Measurements from ENCODE around the gene KDM6A. TPM values are rescaled to one million over a fixed set of nuclear protein-coding genes. Genes with fewer than 3 reads are reported as not detected.
"Not testable (repeated sequence)": the region's sequence is repeated elsewhere in the genome, so short reads cannot be mapped to it uniquely, and the experiment has no call there.

The KDM6A gene
- total RNA-seq, 1 experiment from 2014 or later: 32.7 TPM

DNA sequence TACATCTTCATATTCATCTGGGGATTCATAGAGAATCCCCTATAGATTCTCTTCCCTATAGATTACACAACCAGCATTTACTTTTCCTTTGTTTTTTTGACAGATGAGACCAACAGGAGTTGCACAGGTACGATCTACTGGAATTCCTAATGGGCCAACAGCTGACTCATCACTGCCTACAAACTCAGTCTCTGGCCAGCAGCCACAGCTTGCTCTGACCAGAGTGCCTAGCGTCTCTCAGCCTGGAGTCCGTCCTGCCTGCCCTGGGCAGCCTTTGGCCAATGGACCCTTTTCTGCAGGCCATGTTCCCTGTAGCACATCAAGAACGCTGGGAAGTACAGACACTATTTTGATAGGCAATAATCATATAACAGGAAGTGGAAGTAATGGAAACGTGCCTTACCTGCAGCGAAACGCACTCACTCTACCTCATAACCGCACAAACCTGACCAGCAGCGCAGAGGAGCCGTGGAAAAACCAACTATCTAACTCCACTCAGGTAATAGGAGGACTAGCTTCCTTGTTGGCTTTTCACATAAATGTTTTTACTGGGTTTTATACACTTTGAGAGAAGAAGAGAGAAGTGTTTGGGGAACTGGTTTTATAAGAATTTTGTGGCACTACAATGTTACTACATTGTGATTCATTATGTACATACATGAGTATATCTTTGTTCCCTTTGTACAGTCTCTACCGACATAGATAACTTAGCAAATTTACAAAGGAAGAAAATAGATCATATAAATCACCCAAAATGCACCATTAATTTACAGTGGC lies 190.5 kb downstream of the KDM6A start:
- Histone ChIP-seq H3K27me3 (ENCODE audit: control insufficient read depth, insufficient read depth, low read length) (no peaks in the 10 kb centered on the region), H3K4me3 (ENCODE audit: insufficient read depth, low read depth, low read length) (no peak overlapping the region), H3K36me3 (replicated peaks; ENCODE audit: control insufficient read depth, insufficient read depth, low read length) (peaks cover 18% of the 10 kb centered on the region)
- DNase-seq: no peak

DNA sequence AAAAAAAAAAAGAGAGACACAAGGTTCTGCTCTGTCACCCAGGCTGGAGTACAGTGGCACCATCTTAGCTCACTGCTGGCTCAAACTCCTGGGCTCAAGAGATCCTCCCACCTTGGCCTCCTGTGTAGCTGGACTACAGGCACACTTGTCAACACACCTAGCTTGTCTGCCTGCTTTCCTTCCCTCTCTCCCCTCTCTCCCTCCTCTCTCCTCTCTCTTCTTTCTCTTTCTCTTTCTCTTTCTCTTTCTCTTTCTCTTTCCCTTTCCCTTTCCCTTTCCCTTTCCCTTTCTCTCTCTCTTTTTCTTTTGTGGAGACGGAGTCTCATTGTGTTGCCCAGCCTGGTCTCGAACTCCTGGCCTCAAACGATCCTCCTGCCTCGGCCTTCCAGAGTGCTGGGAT lies 195.6 kb downstream of the KDM6A start:
- H3K4me3 ChIP-seq (ENCODE audit: insufficient read depth, low read depth, low read length): no peak overlapping the region
- no peak for DNase-seq
- no peaks in the 10 kb centered on the region for H3K27me3 ChIP-seq (ENCODE audit: control insufficient read depth, insufficient read depth, low read length)
- peaks cover 15% of the 10 kb centered on the region for H3K36me3 ChIP-seq (replicated peaks; ENCODE audit: control insufficient read depth, insufficient read depth, low read length)

DNA sequence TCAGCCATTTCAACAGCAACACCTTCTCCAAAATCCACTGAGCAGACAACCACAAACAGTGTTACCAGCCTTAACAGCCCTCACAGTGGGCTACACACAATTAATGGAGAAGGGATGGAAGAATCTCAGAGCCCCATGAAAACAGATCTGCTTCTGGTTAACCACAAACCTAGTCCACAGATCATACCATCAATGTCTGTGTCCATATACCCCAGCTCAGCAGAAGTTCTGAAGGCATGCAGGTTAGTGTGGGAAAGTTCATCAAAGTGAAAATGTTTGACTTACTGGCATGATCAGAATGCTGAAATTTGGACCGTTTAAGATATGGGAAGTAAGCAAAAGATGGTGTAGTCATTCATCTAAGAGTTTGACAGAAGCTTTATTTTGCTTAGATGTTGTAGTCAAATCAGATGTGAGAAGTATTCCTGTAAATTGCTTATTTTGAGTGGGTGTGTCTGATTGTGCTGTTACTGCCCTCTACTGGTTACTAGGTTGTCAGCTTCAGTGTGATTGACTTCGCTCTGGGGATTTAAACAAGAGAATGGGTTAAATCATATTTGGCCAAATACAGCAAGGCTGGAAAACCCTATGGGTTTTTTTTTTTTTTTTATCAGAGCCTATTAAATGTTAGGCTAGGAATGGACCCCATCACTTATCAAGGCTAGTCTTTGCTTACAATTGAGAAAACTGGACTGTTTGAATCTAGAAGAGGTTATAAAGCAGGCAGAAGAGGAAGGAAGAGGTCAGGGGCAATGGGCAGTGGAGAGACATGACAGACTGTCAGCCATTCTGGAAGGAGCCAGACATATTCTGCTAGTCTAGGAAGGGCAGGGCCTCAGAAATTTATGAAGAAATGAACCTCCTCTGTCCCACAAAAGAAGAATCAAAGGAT lies 197.4 kb downstream of the KDM6A start:
- H3K36me3 ChIP-seq (replicated peaks; ENCODE audit: control insufficient read depth, insufficient read depth, low read length): peaks cover 10% of the 10 kb centered on the region
- H3K27me3 ChIP-seq (ENCODE audit: control insufficient read depth, insufficient read depth, low read length): no peaks in the 10 kb centered on the region
- H3K4me3 ChIP-seq (ENCODE audit: insufficient read depth, low read depth, low read length): no peak overlapping the region
- DNase-seq: peak; percentile 3

DNA sequence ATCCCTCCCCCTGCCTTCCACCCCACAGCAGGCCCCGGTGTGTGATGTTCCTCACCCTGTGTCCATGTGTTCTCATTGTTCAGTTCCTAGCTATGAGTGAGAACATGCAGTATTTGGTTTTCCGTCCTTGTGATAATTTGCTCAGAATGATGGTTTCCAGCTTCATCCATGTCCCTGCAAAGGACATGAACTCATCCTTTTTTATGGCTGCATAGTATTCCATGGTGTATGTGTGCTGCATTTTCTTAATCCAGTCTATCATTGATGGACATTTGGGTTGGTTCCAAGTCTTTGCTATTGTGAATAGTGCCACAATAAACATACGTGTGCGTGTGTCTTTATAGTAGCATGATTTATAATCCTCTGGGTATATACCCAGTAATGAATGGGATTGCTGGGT lies 200.0 kb downstream of the KDM6A start:
- not testable (repeated sequence) for DNase-seq; H3K4me3 ChIP-seq (ENCODE audit: insufficient read depth, low read depth, low read length); H3K27me3 ChIP-seq (ENCODE audit: control insufficient read depth, insufficient read depth, low read length)
- peaks cover 11% of the 10 kb centered on the region for H3K36me3 ChIP-seq (replicated peaks; ENCODE audit: control insufficient read depth, insufficient read depth, low read length)

DNA sequence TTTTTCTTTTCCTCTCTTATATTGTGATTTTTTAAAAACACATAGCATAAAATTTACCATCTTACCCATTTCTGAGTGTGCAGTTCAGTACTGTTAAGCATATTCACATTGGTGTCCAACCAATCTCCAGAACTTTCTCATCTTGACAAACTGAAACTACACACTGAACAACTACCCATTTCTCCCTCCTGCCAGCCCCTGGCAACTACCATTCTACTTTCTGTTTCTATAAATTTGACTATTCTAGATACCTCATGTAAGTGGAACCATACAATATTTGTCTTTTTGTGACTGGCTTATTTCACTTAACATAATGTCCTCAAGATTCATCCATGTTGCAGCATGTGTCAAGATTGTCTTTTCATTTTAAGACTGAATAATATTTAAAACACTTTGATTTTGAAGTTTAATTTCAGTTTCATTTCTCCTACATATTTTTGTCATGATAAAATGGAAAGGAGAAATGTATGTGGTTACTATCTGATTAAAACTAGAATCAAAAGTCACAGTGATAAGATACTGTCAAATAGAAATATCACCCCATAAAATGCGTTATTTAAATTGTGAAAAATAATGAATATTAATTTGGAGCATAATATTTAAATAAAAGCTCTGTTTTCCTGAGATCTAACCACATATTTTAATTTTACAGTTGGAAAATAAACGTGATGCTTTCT lies 204.9 kb downstream of the KDM6A start:
- Histone ChIP-seq H3K36me3 (replicated peaks; ENCODE audit: control insufficient read depth, insufficient read depth, low read length) (peaks cover 2% of the 10 kb centered on the region; the same call in 1 of the 2 replicates), H3K27me3 (ENCODE audit: control insufficient read depth, insufficient read depth, low read length) (no peaks in the 10 kb centered on the region), H3K4me3 (ENCODE audit: insufficient read depth, low read depth, low read length) (no peak overlapping the region)
- no peak for DNase-seq

DNA sequence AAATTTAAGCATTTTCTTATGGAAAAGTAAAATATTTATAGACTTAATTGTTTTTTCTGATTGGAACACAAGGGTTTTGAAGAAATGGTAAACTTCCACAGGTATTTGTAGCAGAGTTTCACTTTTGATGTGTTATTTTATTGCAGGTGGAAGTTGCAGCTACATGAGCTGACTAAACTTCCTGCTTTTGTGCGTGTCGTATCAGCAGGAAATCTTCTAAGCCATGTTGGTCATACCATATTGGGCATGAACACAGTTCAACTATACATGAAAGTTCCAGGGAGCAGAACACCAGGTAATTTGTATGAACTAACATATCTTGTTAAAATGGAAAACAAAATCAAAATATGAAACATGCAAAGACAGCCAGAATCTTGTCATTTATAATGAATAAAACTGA lies 210.3 kb downstream of the KDM6A start:
- Histone ChIP-seq H3K27me3 (ENCODE audit: control insufficient read depth, insufficient read depth, low read length) (no peaks in the 10 kb centered on the region), H3K36me3 (replicated peaks; ENCODE audit: control insufficient read depth, insufficient read depth, low read length) (no peaks in the 10 kb centered on the region; the same call in none of the 2 replicates), H3K4me3 (ENCODE audit: insufficient read depth, low read depth, low read length) (no peak overlapping the region)
- no peak for DNase-seq

DNA sequence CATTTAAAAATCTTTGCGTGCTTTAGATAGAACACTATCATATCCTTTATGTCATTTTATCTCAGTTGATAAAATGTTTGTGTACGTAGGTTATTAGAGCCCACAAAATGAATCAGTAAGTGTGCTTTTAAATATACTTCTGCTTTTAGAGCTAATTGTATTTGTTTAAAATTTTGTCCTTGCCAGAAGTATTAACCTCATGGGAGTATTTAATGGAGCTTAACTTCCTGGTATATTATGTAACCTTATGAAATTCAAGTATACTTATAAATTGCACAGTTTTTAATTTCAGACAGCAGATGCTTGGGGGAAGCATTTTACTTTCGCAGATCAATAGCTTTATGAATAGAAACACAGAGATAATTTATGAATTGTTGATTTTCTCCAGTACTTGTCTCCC lies 237.5 kb downstream of the KDM6A start:
- no peak for DNase-seq
- H3K27me3 ChIP-seq (ENCODE audit: control insufficient read depth, insufficient read depth, low read length): no peaks in the 10 kb centered on the region
- no peak overlapping the region for H3K4me3 ChIP-seq (ENCODE audit: insufficient read depth, low read depth, low read length)
- peaks cover 2% of the 10 kb centered on the region for H3K36me3 ChIP-seq (replicated peaks; ENCODE audit: control insufficient read depth, insufficient read depth, low read length)

DNA sequence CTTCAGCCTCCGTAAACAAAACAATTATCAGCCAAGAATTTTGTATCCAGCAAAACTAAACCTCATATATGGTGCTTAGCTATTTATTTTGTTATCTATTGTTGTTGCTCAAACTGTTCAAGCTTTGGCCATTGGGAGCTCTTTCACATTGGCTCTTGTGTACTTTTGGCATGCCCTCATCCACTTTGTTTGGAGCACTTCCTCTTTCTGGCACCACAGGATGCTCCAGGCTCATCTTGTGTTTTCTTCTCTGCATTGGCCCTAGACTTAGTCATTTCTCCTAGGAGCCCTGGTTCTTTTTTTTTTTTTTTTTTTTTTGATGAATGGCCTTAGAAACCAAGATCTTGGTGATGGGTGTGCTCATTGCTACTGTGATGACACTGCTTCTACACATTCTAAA lies 253.2 kb downstream of the KDM6A start:
- Histone ChIP-seq H3K36me3 (replicated peaks; ENCODE audit: control insufficient read depth, insufficient read depth, low read length) (no peaks in the 10 kb centered on the region), H3K27me3 (ENCODE audit: control insufficient read depth, insufficient read depth, low read length) (no peaks in the 10 kb centered on the region), H3K4me3 (ENCODE audit: insufficient read depth, low read depth, low read length) (no peak overlapping the region)
- no peak for DNase-seq

DNA sequence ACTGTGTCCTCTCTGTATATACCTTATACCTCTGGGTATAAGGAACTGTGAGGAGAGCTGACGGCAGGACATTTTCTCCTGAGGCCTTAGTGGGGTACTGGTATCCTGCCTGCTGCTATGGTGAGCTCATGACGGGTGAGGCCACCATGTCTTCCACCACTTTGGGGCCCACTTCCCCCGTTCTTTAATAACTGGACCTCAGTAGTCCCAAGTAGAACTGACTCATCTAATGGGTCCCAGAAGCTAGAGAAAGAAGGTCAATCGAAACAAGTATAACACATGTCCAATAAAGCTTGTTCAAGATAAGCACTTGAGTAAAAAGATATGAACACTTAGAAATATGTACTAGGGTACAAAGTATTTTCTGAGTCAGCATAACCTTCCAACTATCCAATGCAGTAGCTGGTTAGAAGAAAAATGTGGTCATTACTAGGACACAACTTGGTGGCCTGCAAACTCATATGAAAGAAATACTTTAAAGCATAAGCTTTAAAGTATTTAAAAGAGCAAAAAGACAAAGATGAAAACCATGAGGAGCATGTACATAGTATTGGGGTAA lies 256.0 kb downstream of the KDM6A start:
- Histone ChIP-seq H3K4me3 (ENCODE audit: insufficient read depth, low read depth, low read length) (no peak overlapping the region), H3K36me3 (replicated peaks; ENCODE audit: control insufficient read depth, insufficient read depth, low read length) (no peaks in the 10 kb centered on the region), H3K27me3 (ENCODE audit: control insufficient read depth, insufficient read depth, low read length) (no peaks in the 10 kb centered on the region)
- DNase-seq: no peak

DNA sequence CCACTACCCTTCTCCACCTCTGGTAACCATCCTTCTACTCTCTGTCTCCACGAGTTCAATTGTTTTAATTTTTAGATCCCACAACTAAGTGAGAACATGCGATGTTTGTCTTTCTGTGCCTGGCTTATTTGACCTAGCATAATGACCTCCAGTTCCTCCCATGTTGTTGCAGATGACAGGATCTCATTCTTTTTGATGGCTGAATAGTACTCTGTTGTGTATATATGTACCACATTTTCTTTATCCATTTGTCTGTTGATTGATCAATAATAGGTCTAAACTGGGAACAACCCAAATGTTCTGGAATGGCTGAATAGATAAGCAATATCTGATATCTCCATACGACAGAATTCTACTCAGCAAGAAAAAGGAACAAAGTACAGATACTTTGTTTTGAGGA lies 260.5 kb downstream of the KDM6A start:
- no peaks in the 10 kb centered on the region for H3K36me3 ChIP-seq (replicated peaks; ENCODE audit: control insufficient read depth, insufficient read depth, low read length)
- H3K27me3 ChIP-seq (ENCODE audit: control insufficient read depth, insufficient read depth, low read length): no peaks in the 10 kb centered on the region
- H3K4me3 ChIP-seq (ENCODE audit: insufficient read depth, low read depth, low read length): no peak overlapping the region
- DNase-seq: no peak

DNA sequence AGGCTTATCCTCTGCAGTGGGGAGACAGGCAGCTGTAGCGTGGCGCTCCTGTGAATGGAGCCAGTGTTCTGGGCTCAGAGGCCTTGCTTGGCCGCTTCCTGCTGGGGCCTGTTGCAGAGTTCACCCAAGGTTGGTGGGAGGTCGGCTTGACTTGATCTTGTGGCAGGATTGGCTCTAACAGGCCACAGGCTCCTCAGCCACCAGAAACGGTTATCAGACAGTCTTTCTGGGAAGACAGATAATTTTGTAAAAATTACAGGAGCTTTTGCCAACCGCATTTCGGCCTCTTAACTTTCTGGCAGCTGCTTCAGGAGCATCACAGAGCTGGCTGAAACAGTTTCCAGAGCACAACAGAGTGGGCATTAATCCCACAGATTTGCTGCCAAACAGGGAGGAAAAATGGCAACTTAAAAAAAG lies 261.3 kb downstream of the KDM6A start:
- Histone ChIP-seq H3K4me3 (ENCODE audit: insufficient read depth, low read depth, low read length) (no peak overlapping the region), H3K36me3 (replicated peaks; ENCODE audit: control insufficient read depth, insufficient read depth, low read length) (no peaks in the 10 kb centered on the region), H3K27me3 (ENCODE audit: control insufficient read depth, insufficient read depth, low read length) (no peaks in the 10 kb centered on the region)
- DNase-seq: no peak

DNA sequence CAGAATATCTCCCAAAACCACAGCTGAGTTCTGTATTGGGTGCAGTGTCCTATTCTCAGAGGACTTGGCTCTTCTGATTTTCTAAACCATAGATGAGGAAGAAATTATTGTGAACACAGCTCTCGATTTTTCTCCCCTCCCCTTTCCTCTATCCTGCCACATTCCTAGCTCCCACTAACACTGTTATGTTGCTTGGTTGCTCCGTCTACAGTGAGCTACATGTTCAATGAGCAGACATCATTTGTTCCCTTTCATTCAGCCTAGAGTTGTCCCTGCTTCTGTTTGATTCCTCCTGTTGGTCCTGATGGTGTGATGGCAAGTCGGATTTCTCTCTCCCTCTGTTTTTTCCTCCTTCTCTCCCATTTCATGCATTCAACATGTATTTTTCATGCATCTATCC lies 261.8 kb downstream of the KDM6A start:
- H3K36me3 ChIP-seq (replicated peaks; ENCODE audit: control insufficient read depth, insufficient read depth, low read length): no peaks in the 10 kb centered on the region
- no peaks in the 10 kb centered on the region for H3K27me3 ChIP-seq (ENCODE audit: control insufficient read depth, insufficient read depth, low read length)
- DNase-seq: no peak
- H3K4me3 ChIP-seq (ENCODE audit: insufficient read depth, low read depth, low read length): no peak overlapping the region

DNA sequence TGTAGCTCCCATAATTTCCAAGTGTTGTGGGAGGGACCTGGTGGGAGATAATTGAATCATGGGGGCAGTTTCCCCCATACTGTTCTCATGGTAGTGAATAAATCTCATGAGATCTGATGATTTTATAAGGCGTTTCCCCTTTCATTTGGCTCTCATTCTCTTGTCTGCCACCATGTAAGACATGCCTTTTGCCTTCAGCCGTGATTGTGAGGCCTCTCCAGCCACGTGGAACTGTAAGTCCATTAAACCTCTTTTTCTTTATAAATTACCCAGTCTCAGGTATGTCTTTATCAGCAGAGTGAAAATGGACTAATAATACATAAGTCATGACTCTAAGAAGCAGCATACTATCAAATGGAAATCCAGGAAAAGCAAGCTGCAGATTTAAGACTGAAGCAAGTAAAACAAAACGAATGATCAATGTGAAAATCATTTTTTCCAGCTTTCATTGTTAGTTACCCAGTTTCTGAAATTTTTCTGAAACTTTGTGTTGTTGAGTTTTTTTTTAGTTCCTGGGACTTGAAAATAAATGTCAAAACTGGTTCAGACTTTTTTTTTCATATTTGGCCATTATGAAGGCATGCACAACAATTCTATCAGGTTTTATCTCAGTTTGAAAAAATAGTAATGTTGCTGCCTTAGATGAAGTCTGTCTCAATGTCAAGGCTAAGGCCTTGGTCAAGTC lies 262.5 kb downstream of the KDM6A start:
- not testable (repeated sequence) for DNase-seq

DNA sequence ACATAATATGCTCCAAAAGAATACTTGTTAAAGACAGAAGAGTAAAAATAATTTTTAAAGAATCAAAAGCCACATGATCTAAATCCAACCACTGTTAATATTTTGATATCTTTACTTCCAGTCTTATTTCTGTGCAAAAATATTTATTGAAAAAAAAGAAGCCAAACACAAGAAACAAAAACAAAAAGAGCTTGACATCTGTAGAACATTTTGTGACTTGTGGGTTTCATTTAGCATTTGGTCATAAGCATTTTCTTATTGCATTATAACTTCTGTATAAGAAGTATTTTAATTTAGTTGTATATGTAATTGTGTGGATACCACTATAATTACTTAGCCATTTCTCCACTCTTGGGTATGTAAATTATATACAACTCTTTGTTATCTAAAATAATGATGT lies 264.5 kb downstream of the KDM6A start:
- Histone ChIP-seq H3K4me3 (ENCODE audit: insufficient read depth, low read depth, low read length) (no peak overlapping the region), H3K36me3 (replicated peaks; ENCODE audit: control insufficient read depth, insufficient read depth, low read length) (no peaks in the 10 kb centered on the region), H3K27me3 (ENCODE audit: control insufficient read depth, insufficient read depth, low read length) (no peaks in the 10 kb centered on the region)
- DNase-seq: no peak

More for the DNA sequence above, 262.5 kb downstream of the KDM6A start:
- not testable (repeated sequence) for H3K4me3 ChIP-seq (ENCODE audit: insufficient read depth, low read depth, low read length); H3K36me3 ChIP-seq (replicated peaks; ENCODE audit: control insufficient read depth, insufficient read depth, low read length); H3K27me3 ChIP-seq (ENCODE audit: control insufficient read depth, insufficient read depth, low read length)
